NCI-H345 treated with DMSO at 0.1 percent for 48 hours (cell line): ENCODE results near the gene MFN1.

Experiments
- DNase-seq: peaks from one replicate; lab custom pipeline; 2025; ENCODE audit not compliant: unreplicated experiment; lab: John Stamatoyannopoulos, UW

MFN1 gene

DNA sequence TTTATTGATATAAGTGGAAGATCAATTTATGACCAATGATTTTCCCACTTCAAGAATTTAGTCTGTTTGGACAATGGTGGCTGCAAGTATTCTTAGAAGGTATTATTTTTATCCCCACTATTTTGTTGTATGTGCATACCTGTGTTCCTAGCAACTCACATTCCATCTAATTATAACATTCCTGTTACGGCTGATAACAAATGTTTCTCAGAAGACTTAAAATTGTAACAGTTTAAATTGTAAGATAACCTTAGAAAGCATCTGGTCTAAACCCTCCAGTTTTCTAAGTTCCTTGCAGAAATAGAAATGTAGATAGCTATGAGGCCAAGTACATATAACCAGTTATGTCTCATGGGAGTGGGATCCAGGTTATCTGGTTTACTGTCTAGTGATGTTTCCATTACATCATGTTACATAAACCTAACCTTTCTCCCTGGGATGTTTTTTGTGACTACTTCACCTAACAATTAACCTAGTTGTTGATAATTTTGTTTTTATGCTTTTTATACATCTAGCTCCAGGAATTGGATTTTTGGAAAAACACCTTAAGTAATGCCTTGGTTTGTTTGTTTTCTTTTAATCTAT, 11.1 kb upstream of the MFN1 start:
- no peak for DNase-seq

DNA sequence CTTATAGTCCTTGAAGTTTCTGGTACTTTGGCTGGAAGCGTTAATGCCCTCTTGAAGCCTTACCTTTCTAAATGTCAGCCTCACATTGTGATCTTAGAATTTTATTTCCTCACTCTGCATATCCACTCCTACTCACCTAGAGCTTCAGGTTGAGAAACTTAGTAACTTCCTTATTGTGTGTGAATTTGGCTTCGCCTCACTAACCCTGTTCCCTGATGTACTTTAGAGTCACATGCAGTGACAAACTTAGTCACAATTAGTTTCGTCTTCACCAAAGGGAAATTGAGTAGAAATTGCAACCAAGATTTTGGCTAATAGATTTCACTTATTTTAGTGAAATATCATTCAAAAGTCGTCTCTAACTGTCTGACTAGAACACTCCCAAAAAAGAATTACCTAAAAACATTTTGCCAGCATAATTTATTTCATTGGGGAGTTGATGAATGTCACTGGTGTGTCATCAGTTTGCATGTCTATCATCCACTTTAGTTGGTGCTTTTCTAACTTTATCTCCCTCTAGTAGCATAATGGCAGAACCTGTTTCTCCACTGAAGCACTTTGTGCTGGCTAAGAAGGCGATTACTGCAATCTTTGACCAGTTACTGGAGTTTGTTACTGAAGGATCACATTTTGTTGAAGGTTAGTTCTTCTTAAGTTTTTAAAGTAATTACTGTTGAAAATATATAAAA, 960 bp downstream of the MFN1 start:
- peak; percentile 8 for DNase-seq

DNA sequence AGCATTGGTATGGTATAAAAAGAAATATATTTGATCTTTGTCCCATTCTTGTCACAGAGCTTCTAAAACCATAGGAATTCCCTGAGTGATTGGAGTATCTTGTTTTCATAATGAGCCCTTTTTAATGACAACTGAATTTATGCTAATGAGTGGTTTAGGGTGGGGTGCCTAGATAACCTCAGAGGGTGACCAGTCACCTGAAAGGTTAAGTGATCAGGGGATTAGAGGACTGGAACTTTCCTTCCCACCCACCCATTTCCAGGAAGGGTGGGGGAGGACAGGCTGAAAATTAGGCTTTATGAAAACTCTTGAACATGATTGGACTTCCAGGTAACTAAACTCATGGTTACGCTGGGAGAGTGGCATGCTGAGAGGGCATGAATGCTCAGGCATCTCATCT, 8.5 kb downstream of the MFN1 start:
- DNase-seq = no peak

DNA sequence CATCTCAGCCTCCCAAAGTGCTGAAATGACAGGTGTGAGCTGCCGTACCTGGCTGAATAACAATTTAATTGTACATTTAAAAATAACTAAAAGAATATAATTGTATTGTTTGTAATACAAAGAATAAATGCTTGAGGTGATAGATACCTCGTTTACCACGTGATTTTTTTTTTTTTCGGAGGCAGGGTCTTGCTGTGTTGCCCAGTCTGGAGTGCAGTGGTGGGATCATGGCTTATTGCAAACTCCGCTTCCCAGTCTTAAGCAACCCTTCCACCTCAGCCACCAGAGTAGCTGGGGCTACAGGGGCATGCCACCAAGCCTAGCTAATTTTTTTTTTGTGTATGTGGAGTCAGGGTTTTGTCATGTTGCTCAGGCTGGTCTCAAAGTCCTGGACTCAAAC, 15.8 kb downstream of the MFN1 start:
- no peak for DNase-seq

DNA sequence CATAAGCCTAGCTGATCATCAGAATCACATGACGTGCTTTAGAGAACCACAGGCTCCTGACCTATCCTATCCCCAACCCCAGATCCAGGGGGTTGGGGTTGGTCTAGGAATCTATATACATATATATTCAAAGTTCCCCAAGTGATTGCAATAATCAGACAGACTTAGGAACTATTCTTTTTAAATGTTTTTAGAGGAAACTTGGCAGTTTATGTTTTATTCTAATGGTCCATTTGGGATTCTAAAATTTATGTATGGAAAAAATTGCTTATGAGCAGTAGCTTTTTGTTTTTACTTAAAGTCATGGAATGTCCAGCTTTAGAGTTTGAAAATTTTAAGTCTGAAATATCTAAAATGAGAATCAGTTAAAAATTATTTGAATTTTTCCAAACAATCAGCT, 22.1 kb downstream of the MFN1 start:
- no peak for DNase-seq

DNA sequence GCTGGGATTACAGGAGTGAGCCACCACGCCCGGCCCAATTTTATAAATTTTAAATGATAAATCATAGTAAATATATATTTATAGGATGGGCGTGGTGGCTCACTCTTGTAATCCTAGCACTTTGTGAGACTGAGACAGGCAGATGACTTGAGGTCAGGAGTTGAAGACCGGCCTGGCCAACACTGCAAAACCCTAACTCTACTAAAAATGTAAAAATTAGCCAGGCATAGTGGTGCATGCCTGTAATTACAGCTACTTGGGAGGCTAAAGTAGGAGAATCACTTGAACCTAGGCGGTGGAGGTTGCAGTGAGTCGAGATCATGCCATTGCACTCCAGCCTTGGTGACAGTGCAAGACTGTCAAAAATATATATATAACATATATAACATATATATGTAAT, 26.4 kb downstream of the MFN1 start:
- DNase-seq = no peak

DNA sequence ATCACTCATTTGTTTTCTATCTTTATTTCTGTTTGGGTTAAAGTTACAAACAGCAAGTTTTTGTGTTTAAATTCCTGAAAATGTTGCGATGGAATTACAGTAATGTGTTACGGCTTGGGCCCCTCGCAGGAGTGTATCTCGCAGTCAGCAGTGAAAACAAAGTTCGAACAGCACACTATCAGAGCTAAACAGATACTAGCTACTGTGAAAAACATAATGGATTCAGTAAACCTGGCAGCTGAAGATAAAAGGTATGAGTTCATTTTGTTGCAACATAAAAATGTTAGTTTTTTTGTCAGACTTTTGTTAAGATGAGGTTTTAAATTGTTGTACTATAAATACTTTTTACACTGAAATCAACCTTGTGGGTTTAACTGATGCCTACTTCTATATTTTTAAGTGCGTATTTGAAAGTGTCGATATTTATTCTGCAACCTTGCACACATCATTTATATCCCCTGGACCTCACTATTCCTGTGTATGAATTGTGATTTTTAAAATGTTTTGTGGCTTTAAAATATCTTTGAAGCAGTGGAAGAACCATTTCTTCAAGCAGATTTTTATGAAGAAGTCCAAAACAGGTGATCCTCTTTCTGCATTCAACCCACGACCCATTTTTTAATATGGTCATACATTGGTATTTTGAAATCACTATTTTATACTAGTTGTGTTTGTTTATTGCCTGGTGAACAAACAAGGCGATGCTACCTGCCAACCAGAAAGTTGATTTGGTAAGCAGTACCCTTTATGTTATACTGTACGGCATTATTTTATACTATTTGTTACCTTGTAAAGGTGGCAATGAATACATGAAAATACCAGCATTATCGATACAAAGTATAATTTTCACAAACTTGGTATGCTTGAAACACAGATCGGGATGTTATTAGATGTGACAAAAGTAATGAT, 27.8 kb downstream of the MFN1 start:
- no peak for DNase-seq

DNA sequence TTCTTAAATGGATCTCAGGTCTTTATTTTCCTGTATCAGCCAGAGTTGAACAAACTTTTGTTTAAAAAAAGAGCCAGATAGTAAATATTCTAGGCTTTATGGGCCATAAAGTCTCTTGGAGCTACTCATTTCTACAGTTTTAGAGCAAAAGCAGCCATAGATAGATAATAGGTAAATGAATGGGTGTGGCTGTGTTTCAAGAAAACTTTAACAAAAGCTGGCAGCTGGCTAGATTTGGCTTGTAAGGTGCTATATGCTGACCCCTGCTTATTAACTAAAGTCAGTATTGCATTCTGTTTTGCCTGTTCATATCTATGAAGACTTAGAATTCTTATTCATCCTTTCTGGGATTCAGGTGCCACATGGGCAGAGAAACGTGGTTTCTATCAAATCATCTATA, 29.0 kb downstream of the MFN1 start:
- no peak for DNase-seq

DNA sequence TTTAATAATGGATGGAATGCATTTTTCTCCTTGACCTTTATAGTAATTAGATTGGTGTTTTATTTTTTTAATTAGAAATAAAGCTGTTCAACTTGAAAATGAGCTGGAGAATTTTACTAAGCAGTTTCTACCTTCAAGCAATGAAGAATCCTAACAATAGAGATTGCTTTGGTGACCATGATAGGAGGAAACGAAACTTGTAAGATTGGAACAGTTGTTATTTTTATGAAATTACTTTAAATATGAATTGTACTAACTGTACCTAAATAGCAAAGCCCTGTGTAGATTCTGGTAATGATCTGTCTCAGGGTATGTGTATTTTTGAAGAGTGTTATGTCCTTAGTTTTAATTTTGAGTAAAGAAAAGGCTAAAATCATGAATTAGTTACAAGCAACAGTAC, 44.4 kb downstream of the MFN1 start:
- DNase-seq = no peak

DNA sequence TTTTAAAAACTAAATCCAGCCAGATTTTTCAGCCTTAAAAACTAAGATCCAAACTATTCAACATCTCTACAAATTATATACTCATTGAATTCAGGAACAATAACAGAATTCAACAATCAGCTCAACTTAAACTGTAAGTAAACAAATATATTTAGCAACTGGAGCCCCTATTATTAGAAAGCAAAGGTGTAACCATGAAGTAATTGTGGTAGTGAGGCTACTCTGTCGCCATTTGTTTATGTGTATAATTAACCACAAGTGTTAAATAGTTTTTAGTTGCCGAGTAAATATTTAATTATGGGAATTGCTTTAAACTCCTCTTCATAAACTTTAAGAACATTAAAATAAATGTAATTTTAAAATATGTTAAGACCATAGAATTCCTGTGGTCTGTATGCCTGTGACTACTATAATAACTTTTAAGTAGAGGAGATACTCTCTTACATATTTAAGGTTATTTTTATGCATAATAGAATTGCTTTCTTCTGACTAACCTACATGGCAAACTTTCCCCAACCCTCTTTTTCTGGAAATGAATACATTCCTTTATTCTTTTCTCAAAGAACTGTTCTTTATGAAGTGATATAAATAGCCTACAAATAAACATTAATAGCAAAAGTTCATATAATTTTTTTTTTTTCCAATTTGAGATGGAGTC, 51.2 kb downstream of the MFN1 start:
- no peak for DNase-seq

DNA sequence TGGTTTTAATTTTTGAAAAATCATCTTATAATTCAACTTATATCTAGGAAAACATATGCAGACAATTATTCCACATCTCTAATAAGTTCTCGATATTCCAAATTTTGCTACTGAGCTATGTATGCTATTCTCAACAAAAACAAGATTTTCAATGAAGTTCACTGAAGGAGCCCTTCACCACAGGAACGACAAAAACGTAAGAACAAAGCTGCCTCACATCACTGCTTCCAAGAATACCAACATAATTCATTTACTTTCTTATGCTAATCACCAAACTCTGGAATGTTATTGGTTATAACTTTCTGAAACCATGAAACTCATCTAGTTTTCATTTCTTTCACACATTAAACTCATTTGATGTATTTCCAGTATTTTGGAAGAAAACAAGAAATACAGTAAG, 54.1 kb downstream of the MFN1 start:
- DNase-seq = no peak

DNA sequence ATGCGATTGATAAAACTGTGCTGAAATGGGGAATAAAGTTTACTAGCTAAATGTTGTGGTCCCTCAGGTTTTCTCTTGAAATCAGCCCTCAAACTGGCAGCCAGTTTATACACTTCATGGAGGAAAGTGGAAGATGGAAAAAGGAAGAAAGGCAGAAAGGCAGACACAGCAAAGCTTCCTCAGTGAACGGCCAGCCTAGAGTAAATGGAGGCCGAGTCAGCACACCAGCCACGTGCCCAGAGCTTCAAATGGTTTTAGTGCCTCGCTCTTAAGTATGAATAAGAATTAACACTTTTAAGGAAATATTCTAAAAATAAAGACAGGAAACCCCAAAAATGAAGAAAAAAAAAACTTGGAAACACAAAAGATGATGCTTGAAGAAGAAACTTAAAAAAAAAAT, 55.5 kb downstream of the MFN1 start:
- DNase-seq = no peak

DNA sequence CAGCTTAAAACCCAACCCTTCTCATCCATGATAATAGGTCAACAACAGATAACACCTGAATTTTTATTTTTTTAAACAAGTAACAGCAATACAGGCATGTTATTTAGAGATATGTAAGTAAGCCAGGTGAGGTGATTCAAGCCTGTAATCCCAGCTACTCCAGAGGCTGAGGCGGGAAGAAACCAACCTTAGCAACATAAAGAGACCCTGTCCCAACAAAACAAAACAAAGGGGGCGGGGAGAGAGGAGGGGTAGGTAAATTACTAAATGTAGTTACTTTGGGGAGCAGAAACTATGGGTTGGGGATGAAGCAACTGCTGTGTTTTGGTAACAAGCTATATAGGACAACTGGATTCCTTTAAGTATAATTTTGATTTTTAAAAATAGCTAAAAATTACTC, 56.8 kb downstream of the MFN1 start:
- no peak for DNase-seq

DNA sequence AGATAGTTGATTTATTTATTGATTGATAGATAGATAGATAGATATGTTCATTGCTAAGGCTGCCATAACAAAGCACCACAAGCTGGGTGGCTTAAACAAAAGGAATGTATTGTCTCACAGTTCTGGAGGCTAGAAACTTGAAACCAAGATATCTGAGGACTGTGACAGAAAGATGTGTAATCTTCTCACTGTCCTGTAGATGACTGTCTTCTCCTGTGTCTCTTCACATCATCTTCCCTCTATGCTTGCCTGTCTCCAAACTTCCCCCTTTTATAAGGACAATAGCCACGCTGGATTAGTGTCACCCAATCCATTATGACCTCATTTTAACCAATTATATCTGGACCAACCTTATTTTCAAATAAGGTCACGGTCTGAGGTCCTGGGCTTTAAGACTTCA, 62.8 kb downstream of the MFN1 start:
- DNase-seq = no peak

DNA sequence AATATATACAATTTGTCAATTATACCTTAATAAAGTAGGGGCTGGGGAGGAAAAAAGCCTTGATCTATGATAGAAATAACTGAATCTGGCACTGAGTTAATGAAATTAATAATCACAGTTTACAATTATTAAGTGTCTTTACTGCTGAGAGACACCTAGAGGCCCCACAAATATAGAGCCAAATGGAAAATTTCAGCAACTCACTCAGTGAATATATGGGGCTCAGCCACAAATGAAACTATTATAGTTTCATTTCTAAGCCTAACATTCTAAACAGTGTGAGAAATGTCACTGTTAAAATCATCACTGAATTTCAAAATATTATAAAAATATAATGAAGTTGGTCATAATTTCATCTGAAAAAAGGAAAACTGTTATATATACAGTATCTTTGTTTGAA, 63.5 kb downstream of the MFN1 start:
- no peak for DNase-seq

DNA sequence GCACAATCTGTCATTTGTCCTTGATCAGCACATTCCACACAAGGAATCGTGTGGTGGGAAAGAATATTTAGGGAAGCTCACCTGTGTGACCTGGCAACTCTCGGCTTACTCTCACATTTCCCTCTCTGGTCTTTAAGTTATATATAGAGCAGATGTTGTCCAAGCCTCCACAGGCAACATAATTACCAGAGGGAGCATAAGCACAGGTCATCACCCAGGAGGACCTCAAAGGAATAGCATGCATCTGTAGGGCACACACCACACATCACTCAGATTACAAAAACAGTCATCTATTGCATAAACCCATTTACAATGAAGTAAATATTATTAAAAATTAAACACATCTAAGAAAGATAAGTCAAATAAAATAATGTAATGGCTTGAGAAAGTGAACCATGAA, 67.3 kb downstream of the MFN1 start:
- DNase-seq = no peak

DNA sequence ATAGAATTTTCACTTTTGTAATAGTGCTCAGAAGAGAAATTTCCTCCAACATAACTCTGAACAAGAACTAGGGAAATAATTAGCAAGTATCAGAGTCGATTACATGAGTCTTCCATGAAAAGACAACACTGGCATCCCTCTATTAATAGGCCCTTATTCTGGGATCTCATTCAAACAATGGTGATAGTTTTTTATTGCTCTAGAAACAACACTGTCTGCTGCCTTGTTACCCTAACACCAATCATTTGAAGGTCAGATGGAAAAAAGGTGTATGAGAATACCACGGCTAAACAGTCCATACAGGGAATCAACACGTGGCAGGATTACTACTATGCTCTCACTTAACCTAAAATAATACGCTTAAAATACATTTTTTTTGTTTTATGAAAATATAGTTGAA, 67.9 kb downstream of the MFN1 start:
- DNase-seq = no peak

DNA sequence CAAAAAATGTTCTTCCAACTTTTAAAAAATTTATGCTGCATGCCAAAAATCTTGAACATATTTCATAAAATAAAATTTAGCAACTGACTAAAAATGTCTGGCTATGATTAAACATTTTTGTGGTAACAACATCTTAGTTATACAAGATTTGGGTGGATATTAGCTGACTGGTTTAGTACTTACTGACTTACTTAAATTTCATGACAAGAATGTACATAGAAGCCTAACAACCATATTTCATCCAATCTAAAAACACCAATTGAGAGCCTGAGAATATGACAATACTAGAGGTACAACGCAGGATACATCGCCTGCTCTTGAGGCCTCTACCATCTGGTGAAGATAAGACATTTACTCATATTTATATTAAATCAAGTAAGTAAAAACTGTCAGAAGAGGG, 69.2 kb downstream of the MFN1 start:
- no peak for DNase-seq

DNA sequence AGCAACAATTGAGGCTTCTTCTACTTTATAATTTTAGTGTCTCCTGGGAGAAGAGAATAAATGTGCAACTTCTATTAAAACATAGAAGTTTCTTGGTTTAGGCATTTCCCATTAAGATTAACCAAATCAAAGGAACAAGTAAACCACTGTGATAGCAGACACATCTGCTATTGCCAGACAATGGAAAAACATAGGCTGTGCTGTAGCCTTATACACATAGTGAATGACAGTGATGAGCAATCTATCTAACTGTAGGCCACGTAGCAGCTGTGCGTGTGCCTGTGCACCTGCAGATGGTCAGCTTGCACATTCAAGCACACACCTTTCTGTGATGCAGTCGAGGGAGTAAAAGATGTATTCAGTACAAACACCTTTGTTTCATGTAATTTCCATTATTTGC, 71.1 kb downstream of the MFN1 start:
- DNase-seq = no peak

DNA sequence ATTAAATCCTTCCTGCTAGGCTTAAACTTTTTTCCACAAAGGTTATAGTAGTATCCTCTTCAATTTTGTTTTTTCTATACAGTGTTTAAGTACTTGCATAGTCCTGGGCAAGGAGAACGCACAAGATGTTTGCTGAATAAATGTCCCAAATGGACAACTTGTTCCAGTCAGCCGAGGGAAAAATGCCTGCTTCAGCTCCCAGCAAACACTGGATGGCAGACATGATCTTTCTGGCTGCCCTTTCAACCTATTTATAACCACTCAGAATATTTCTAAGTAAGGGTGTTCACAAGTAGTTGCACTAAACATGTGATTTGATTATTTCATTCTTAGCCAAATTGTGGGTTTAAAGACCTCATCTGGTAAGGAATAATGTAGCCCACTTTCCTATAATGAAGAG, 74.0 kb downstream of the MFN1 start:
- DNase-seq = no peak

DNA sequence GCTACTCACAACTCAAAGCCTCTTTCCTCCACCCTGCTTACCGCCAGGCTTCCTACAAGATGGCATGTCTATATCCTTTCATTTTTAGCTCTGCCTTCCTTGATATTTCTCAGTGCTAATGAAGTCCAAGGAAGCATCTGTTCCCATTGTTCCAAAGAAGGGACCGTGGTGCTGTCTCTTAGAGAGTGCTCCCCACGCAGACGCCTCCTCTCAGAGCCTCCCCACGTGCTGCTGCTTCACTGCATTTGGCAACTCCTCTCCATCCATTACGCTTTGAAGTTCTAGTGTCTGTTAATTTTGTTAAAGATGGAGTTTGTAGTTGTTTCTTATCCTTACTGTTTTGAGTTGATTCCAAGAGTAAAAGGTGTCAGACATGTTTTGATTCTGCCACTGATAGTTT, 77.6 kb downstream of the MFN1 start:
- no peak for DNase-seq
